Breast epithelium (tissue), 4 donors: ENCODE data around the gene U2SURP. TPM values are rescaled to one million over a fixed set of nuclear protein-coding genes. Genes with fewer than 3 reads are reported as not detected.

ENCODE experiments used
- DNase-seq, 2 donors: peaks; one replicate each; pipeline ENCODE4 v3.0.0-alpha.2; 2019; ENCODE audit warnings: low spot score in 2 of 2
- H3K27ac ChIP-seq, 2 donors: fragments of 200-600 bp; sonication (generic) in 1 of 2; one replicate each; pipeline ENCODE4 v1.5.1; 2016 to 2019; ENCODE audit warnings: mild to moderate bottlenecking in 1 of 2
- H3K27me3 ChIP-seq, 2 donors: fragments of 200-600 bp; sonication (generic) in 1 of 2; one replicate each; pipeline versions ENCODE4 v1.5.1 to v1.6.0; 2017 to 2019; ENCODE audit warnings: control low read depth in 1 of 2, mild to moderate bottlenecking in 1 of 2
- H3K36me3 ChIP-seq: fragments of 200-600 bp; one replicate; pipeline ENCODE4 v1.5.1; 2019
- H3K4me1 ChIP-seq, 2 donors: fragments of 200-600 bp; sonication (generic); one replicate each; pipeline ENCODE4 v1.5.1; 2016 to 2019; ENCODE audit warnings: control low read depth in 1 of 2
- H3K4me3 ChIP-seq, 3 donors: fragments of 200-600 bp; sonication (generic); 1 replicate in 2 of 3; 2 replicates in 1 of 3; pipeline ENCODE4 v1.5.1; 2016 to 2019; ENCODE audit warnings: mild to moderate bottlenecking in 3 of 3, moderate library complexity in 2 of 3
- H3K9me3 ChIP-seq, 2 donors: fragments of 200-600 bp; sonication (generic) in 1 of 2; one replicate each; pipeline ENCODE4 v1.5.1; 2016 to 2019; ENCODE audit warnings: control low read depth in 1 of 2
- POLR2A ChIP-seq: fragments of 450-650 bp; IDR thresholded peaks from one replicate; pipeline ENCODE4 v1.6.1; 2016; ENCODE audit warnings: antibody characterized with exemption, mild to moderate bottlenecking, moderate library complexity
- POLR2AphosphoS5 ChIP-seq, 3 donors: sonication (generic); formaldehyde crosslinking; IDR thresholded peaks; one replicate each; pipeline ENCODE4 v1.6.1; 2017; ENCODE audit warnings: antibody characterized with exemption in 3 of 3
- intact Hi-C: fragments of 100-400 bp; cut with DNase I; formaldehyde crosslinking; loops from one replicate; pipeline ENCODE4 v1.15.1; 2023; ENCODE audit warnings: low total_unique reads
- total RNA-seq, 3 donors: library from RNA; depleted of rRNA; stranded (reverse); fragments of >200 nt; gene quantifications; one replicate each; pipeline ENCODE4 v1.1.0, GENCODE V29; 2016
- TF ChIP-seq, protein P1 (sequence below), 3 donors: fragments of 450-650 bp; IDR thresholded peaks; one replicate each; pipeline ENCODE4 v1.5.1; 2016 to 2017; ENCODE audit warnings: antibody characterized with exemption in 3 of 3, mild to moderate bottlenecking in 3 of 3, moderate library complexity in 3 of 3

U2SURP gene
- total RNA-seq, 3 donors from 2014 or later = 79.8 to 122 (median 96.4) TPM

GRCh38 chr3:143103652-143104051 lies 102.3 kb downstream of the U2SURP start:
- TF ChIP-seq, protein P1, sequence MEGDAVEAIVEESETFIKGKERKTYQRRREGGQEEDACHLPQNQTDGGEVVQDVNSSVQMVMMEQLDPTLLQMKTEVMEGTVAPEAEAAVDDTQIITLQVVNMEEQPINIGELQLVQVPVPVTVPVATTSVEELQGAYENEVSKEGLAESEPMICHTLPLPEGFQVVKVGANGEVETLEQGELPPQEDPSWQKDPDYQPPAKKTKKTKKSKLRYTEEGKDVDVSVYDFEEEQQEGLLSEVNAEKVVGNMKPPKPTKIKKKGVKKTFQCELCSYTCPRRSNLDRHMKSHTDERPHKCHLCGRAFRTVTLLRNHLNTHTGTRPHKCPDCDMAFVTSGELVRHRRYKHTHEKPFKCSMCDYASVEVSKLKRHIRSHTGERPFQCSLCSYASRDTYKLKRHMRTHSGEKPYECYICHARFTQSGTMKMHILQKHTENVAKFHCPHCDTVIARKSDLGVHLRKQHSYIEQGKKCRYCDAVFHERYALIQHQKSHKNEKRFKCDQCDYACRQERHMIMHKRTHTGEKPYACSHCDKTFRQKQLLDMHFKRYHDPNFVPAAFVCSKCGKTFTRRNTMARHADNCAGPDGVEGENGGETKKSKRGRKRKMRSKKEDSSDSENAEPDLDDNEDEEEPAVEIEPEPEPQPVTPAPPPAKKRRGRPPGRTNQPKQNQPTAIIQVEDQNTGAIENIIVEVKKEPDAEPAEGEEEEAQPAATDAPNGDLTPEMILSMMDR (IDR thresholded peaks at IDR 0.05) = no peak
- TF ChIP-seq POLR2AphosphoS5 (IDR thresholded peaks at IDR 0.05) (no peak), POLR2A (no peak)
- no peak for DNase-seq
- Histone ChIP-seq H3K4me1 (no peaks in the 10 kb centered on the region), H3K4me3 (no peak overlapping the region), H3K27ac (no peak overlapping the region), H3K27me3 (no peaks in the 10 kb centered on the region), H3K9me3 (peaks cover 22% of the 10 kb centered on the region in 2 donors), H3K36me3 (no peaks in the 10 kb centered on the region)
- intact Hi-C loops = no loop called here

- Histone ChIP-seq H3K4me1 (no peaks in the 10 kb centered on the region), H3K36me3 (no peaks in the 10 kb centered on the region), H3K4me3 (no peak overlapping the region), H3K9me3 (peaks cover 22% of the 10 kb centered on the region in 2 donors), H3K27me3 (no peaks in the 10 kb centered on the region), H3K27ac (no peak overlapping the region)
- TF ChIP-seq POLR2AphosphoS5 (IDR thresholded peaks at IDR 0.05) = no peak
- TF ChIP-seq POLR2A = no peak
- intact Hi-C loops = no loop called here
- DNase-seq = no peak
Observed at GRCh38 chr3:143105170-143105569, 103.8 kb downstream of the U2SURP start.

- H3K27ac ChIP-seq = no peak overlapping the region
- TF ChIP-seq, protein P1 (IDR thresholded peaks at IDR 0.05) = no peak
- TF ChIP-seq POLR2AphosphoS5 (IDR thresholded peaks at IDR 0.05) = no peak
- no peak for TF ChIP-seq POLR2A
- intact Hi-C loops = no loop called here
Observed at GRCh38 chr3:143109861-143110260, 108.5 kb downstream of the U2SURP start.

More at GRCh38 chr3:143109861-143110260, 108.5 kb downstream of the U2SURP start:
- peaks cover 0 to 3% of the 10 kb centered on the region in 2 donors for H3K27me3 ChIP-seq
- H3K9me3 ChIP-seq = peaks cover 6 to 13% of the 10 kb centered on the region in 2 donors
- no peaks in the 10 kb centered on the region for H3K36me3 ChIP-seq
- H3K4me1 ChIP-seq = no peaks in the 10 kb centered on the region
- DNase-seq = no peak
- H3K4me3 ChIP-seq = no peak overlapping the region

Other genes with a start within 250 kb of the U2SURP start
- gene PCOLCE2, start 112.5 kb upstream of the U2SURP start, total RNA-seq = 100 to 1,000 TPM in 1 of 3 donors, 10 to 100 TPM in 2; 30.2 to 178 (median 36.0) TPM
- not detected for gene PAQR9, start 37.9 kb upstream of the U2SURP start, total RNA-seq
- gene CHST2, start 118.2 kb downstream of the U2SURP start, total RNA-seq = 1 to 10 TPM; 3.0 to 6.9 (median 4.5) TPM